Measurements from ENCODE around the gene ADM.

ADM gene

GRCh38 chr11:10308201-10308954 lies 3.5 kb downstream of the ADM start:
- DNase-seq (no peak), ATAC-seq (replicated peaks) (no peak)
- peak overlapping the region in 1 of 2 donors; percentile 32 for H3K27ac Mint-ChIP-seq
- H3K27me3 Mint-ChIP-seq, result peaks cover 21 to 64% of the 10 kb centered on the region in 2 donors
- peak overlapping the region; percentile 89 to 97 for H3K4me3 Mint-ChIP-seq
- H3K36me3 Mint-ChIP-seq (ENCODE audit: insufficient read depth), result peaks cover 7% of the 10 kb centered on the region
- peaks cover 31 to 42% of the 10 kb centered on the region in 2 donors for H3K4me1 Mint-ChIP-seq (ENCODE audit: low read depth in 2 of 2)
- H3K9me3 Mint-ChIP-seq, result no peaks in the 10 kb centered on the region

GRCh38 chr11:10309163-10310093 lies 4.6 kb downstream of the ADM start:
- no peak for ATAC-seq (replicated peaks)
- Mint-ChIP-seq H3K4me1 (ENCODE audit: low read depth in 2 of 2) (peaks cover 24 to 37% of the 10 kb centered on the region in 2 donors), H3K27me3 (peaks cover 28 to 68% of the 10 kb centered on the region in 2 donors), H3K36me3 (ENCODE audit: insufficient read depth) (peaks cover 7% of the 10 kb centered on the region), H3K27ac (no peak overlapping the region), H3K4me3 (no peak overlapping the region), H3K9me3 (no peaks in the 10 kb centered on the region)
- no peak for DNase-seq

GRCh38 chr11:10310301-10310841 lies 5.5 kb downstream of the ADM start:
- DNase-seq, result no peak
- Mint-ChIP-seq H3K36me3 (ENCODE audit: insufficient read depth) (peaks cover 7% of the 10 kb centered on the region), H3K4me3 (no peak overlapping the region), H3K9me3 (no peaks in the 10 kb centered on the region), H3K4me1 (ENCODE audit: low read depth in 2 of 2) (peaks cover 21 to 28% of the 10 kb centered on the region in 2 donors), H3K27me3 (peaks cover 32 to 72% of the 10 kb centered on the region in 2 donors), H3K27ac (no peak overlapping the region)
- ATAC-seq (replicated peaks), result no peak

- Mint-ChIP-seq H3K4me3 (no peak overlapping the region), H3K9me3 (no peaks in the 10 kb centered on the region), H3K27ac (no peak overlapping the region), H3K36me3 (ENCODE audit: insufficient read depth) (peaks cover 3% of the 10 kb centered on the region), H3K27me3 (peaks cover 27 to 57% of the 10 kb centered on the region in 2 donors), H3K4me1 (ENCODE audit: low read depth in 2 of 2) (peaks cover 8 to 16% of the 10 kb centered on the region in 2 donors)
- ATAC-seq (replicated peaks), result no peak
- no peak for DNase-seq
Measured at GRCh38 chr11:10311802-10312201, 6.9 kb downstream of the ADM start.

GRCh38 chr11:10314199-10315072 lies 9.6 kb downstream of the ADM start:
- H3K27me3 Mint-ChIP-seq, result peaks cover 36 to 47% of the 10 kb centered on the region in 2 donors
- H3K36me3 Mint-ChIP-seq (ENCODE audit: insufficient read depth), result no peaks in the 10 kb centered on the region
- DNase-seq, result peak in 2 of 3 experiments; percentile 15 to 24
- H3K9me3 Mint-ChIP-seq, result no peaks in the 10 kb centered on the region
- no peak overlapping the region for H3K4me3 Mint-ChIP-seq
- no peak overlapping the region for H3K27ac Mint-ChIP-seq
- peaks cover 0 to 3% of the 10 kb centered on the region in 2 donors for H3K4me1 Mint-ChIP-seq (ENCODE audit: low read depth in 2 of 2)
- peak; percentile 87 for ATAC-seq (replicated peaks)

GRCh38 chr11:10315083-10315482 lies 10.2 kb downstream of the ADM start:
- ATAC-seq (replicated peaks), result no peak
- H3K27me3 Mint-ChIP-seq, result peaks cover 36 to 40% of the 10 kb centered on the region in 2 donors
- DNase-seq, result no peak

GRCh38 chr11:10317151-10317755 lies 12.4 kb downstream of the ADM start:
- Mint-ChIP-seq H3K36me3 (ENCODE audit: insufficient read depth) (no peaks in the 10 kb centered on the region), H3K4me3 (no peak overlapping the region), H3K9me3 (no peaks in the 10 kb centered on the region), H3K4me1 (ENCODE audit: low read depth in 2 of 2) (peaks cover 0 to 3% of the 10 kb centered on the region in 2 donors), H3K27ac (no peak overlapping the region), H3K27me3 (peaks cover 21 to 31% of the 10 kb centered on the region in 2 donors)
- ATAC-seq (replicated peaks) (no peak), DNase-seq (no peak)

More at GRCh38 chr11:10315083-10315482, 10.2 kb downstream of the ADM start:
- no peaks in the 10 kb centered on the region for H3K36me3 Mint-ChIP-seq (ENCODE audit: insufficient read depth)
- H3K27ac Mint-ChIP-seq, result no peak overlapping the region
- H3K4me3 Mint-ChIP-seq, result no peak overlapping the region
- H3K9me3 Mint-ChIP-seq, result no peaks in the 10 kb centered on the region
- H3K4me1 Mint-ChIP-seq (ENCODE audit: low read depth in 2 of 2), result peaks cover 0 to 3% of the 10 kb centered on the region in 2 donors

- Mint-ChIP-seq H3K36me3 (ENCODE audit: insufficient read depth) (no peaks in the 10 kb centered on the region), H3K27ac (no peak overlapping the region), H3K4me3 (no peak overlapping the region), H3K27me3 (peaks cover 20 to 31% of the 10 kb centered on the region in 2 donors), H3K9me3 (no peaks in the 10 kb centered on the region), H3K4me1 (ENCODE audit: low read depth in 2 of 2) (peaks cover 3% of the 10 kb centered on the region in 2 donors)
- ATAC-seq (replicated peaks) (no peak), DNase-seq (no peak)
Measured at GRCh38 chr11:10317776-10318526, 13.1 kb downstream of the ADM start.

GRCh38 chr11:10318527-10318802 lies 13.6 kb downstream of the ADM start:
- peaks cover 3 to 5% of the 10 kb centered on the region in 2 donors for H3K4me1 Mint-ChIP-seq (ENCODE audit: low read depth in 2 of 2)
- no peak overlapping the region for H3K4me3 Mint-ChIP-seq
- no peaks in the 10 kb centered on the region for H3K36me3 Mint-ChIP-seq (ENCODE audit: insufficient read depth)
- ATAC-seq (replicated peaks), result no peak
- no peaks in the 10 kb centered on the region for H3K9me3 Mint-ChIP-seq
- DNase-seq, result no peak
- peaks cover 25 to 36% of the 10 kb centered on the region in 2 donors for H3K27me3 Mint-ChIP-seq
- H3K27ac Mint-ChIP-seq, result no peak overlapping the region

GRCh38 chr11:10319702-10320558 lies 15.1 kb downstream of the ADM start:
- no peak overlapping the region for H3K27ac Mint-ChIP-seq
- H3K27me3 Mint-ChIP-seq, result peaks cover 31 to 37% of the 10 kb centered on the region in 2 donors
- H3K4me1 Mint-ChIP-seq (ENCODE audit: low read depth in 2 of 2), result peaks cover 3 to 5% of the 10 kb centered on the region in 2 donors
- H3K9me3 Mint-ChIP-seq, result no peaks in the 10 kb centered on the region
- ATAC-seq (replicated peaks) (no peak), DNase-seq (no peak)
- H3K4me3 Mint-ChIP-seq, result no peak overlapping the region
- H3K36me3 Mint-ChIP-seq (ENCODE audit: insufficient read depth), result no peaks in the 10 kb centered on the region

GRCh38 chr11:10320736-10321465 lies 16.0 kb downstream of the ADM start:
- DNase-seq (no peak), ATAC-seq (replicated peaks) (no peak)
- no peaks in the 10 kb centered on the region for H3K9me3 Mint-ChIP-seq
- no peaks in the 10 kb centered on the region for H3K36me3 Mint-ChIP-seq (ENCODE audit: insufficient read depth)
- H3K27me3 Mint-ChIP-seq, result peaks cover 31 to 44% of the 10 kb centered on the region in 2 donors
- H3K27ac Mint-ChIP-seq, result no peak overlapping the region
- no peak overlapping the region for H3K4me3 Mint-ChIP-seq
- peaks cover 3 to 5% of the 10 kb centered on the region in 2 donors for H3K4me1 Mint-ChIP-seq (ENCODE audit: low read depth in 2 of 2)

Data from effector memory CD8-positive, alpha-beta T cell (primary cell).